CD4-positive, alpha-beta T cell (primary cell): Measurements from ENCODE around the gene LYST. TPM values are rescaled to one million over a fixed set of nuclear protein-coding genes. Genes with fewer than 3 reads are reported as not detected.
"Not testable (repeated sequence)": the region's sequence is repeated elsewhere in the genome, so short reads cannot be mapped to it uniquely, and the experiment has no call there.

ENCODE experiments used
- ATAC-seq: fragments of 200-7000 bp; cut with Tn5 transposase; one replicate; pipeline ENCODE4 v1.10.0; 2022; ENCODE audit warnings: mild to moderate bottlenecking; ENCODE audit not compliant: poor library complexity
- CTCF ChIA-PET: fragments of 350-600 bp; sonication (Branson Sonifier 250); formaldehyde crosslinking; loops from one replicate; lab custom pipeline; 2021; ENCODE audit warnings: antibody characterized with exemption, inconsistent platforms; lab: Charles Lee
- POLR2A ChIA-PET: fragments of 350-600 bp; sonication (Branson Sonifier 250); formaldehyde crosslinking; loops from one replicate; lab custom pipeline; 2021; ENCODE audit warnings: antibody characterized with exemption, inconsistent platforms; lab: Charles Lee
- DNase-seq, 14 experiments: peaks; one replicate each; pipeline ENCODE4 v3.0.0-alpha.2; 2013 to 2020; ENCODE audit warnings: mixed read lengths in 2 of 14
- H3K27ac ChIP-seq, 2 donors: one replicate each; pipeline versions ENCODE4 v1.5.1 to v1.7.0; 2013; ENCODE audit warnings: low read length in 2 of 2, low read depth in 1 of 2, mild to moderate bottlenecking in 1 of 2
- H3K27me3 ChIP-seq, 2 experiments: 1 replicate in 1 of 2; 2 replicates in 1 of 2; pipeline versions ENCODE4 v1.6.1 to v1.7.0; 2013; ENCODE audit warnings: low read length in 2 of 2, control low read depth in 1 of 2, mild to moderate bottlenecking in 1 of 2, moderate library complexity in 1 of 2; ENCODE audit not compliant: insufficient read depth in 2 of 2, control insufficient read depth in 1 of 2
- H3K36me3 ChIP-seq: one replicate; pipeline ENCODE4 v1.6.1; 2013; ENCODE audit warnings: low read length, control low read depth; ENCODE audit not compliant: insufficient read depth
- H3K4me1 ChIP-seq: one replicate; pipeline ENCODE4 v1.6.1; 2013; ENCODE audit warnings: low read length, control low read depth; ENCODE audit not compliant: insufficient read depth
- H3K4me3 ChIP-seq: one replicate; pipeline ENCODE4 v1.5.1; 2013; ENCODE audit warnings: mild to moderate bottlenecking, low read length, moderate library complexity
- H3K9me3 ChIP-seq, 2 experiments: 1 replicate in 1 of 2; 2 replicates in 1 of 2; pipeline versions ENCODE4 v1.6.1 to v1.7.0; 2013; ENCODE audit warnings: low read length in 2 of 2, mild to moderate bottlenecking in 2 of 2, control low read depth in 1 of 2, moderate library complexity in 1 of 2; ENCODE audit not compliant: control insufficient read depth in 1 of 2, insufficient read depth in 1 of 2
- H3K27ac Mint-ChIP-seq: one replicate; pipeline ENCODE4 v1.8.0; 2020; ENCODE audit warnings: mixed read lengths
- H3K27me3 Mint-ChIP-seq: one replicate; pipeline ENCODE4 v1.8.0; 2021; ENCODE audit warnings: mixed read lengths
- H3K36me3 Mint-ChIP-seq: one replicate; pipeline ENCODE4 v1.8.0; 2021; ENCODE audit warnings: low read depth, mixed read lengths
- H3K4me1 Mint-ChIP-seq: one replicate; pipeline ENCODE4 v1.8.0; 2021; ENCODE audit warnings: low read depth, mixed read lengths
- H3K4me3 Mint-ChIP-seq: one replicate; pipeline ENCODE4 v1.8.0; 2020; ENCODE audit warnings: mild to moderate bottlenecking, mixed read lengths
- H3K9me3 Mint-ChIP-seq: one replicate; pipeline ENCODE4 v1.8.0; 2020; ENCODE audit warnings: mixed read lengths
- intact Hi-C, 2 experiments: fragments of 100-400 bp; cut with DNase I in 1 of 2; cut with micrococcal nuclease in 1 of 2; formaldehyde crosslinking; loops; one replicate each; pipeline versions ENCODE4 v1.15.1 to v1.9.0; 2023 to 2025; cut with DNase I, micrococcal nuclease
- total RNA-seq, 174 experiments: library from RNA in 2 of 174; stranded (reverse) in 2 of 174; gene quantifications; one replicate each; pipeline ENCODE4 v1.2.3 and lab custom pipeline; 2021 to 2026
- TF ChIP-seq, protein P1 (sequence below): fragments of 200-600 bp; IDR thresholded peaks from one replicate; pipeline ENCODE4 v1.8.0; 2022; ENCODE audit warnings: antibody characterized with exemption, mild to moderate bottlenecking

Gene LYST
- total RNA-seq, 2 experiments from 2014 or later, result 24.9 to 26.8 TPM

- ChIA-PET CTCF (no interaction called here), POLR2A (no interaction called here)
- Mint-ChIP-seq H3K9me3 (no peaks in the 10 kb centered on the region), H3K36me3 (no peaks in the 10 kb centered on the region), H3K4me3 (no peak overlapping the region), H3K4me1 (no peaks in the 10 kb centered on the region), H3K27me3 (peaks cover 13% of the 10 kb centered on the region), H3K27ac (no peak overlapping the region)
- TF ChIP-seq, protein P1, sequence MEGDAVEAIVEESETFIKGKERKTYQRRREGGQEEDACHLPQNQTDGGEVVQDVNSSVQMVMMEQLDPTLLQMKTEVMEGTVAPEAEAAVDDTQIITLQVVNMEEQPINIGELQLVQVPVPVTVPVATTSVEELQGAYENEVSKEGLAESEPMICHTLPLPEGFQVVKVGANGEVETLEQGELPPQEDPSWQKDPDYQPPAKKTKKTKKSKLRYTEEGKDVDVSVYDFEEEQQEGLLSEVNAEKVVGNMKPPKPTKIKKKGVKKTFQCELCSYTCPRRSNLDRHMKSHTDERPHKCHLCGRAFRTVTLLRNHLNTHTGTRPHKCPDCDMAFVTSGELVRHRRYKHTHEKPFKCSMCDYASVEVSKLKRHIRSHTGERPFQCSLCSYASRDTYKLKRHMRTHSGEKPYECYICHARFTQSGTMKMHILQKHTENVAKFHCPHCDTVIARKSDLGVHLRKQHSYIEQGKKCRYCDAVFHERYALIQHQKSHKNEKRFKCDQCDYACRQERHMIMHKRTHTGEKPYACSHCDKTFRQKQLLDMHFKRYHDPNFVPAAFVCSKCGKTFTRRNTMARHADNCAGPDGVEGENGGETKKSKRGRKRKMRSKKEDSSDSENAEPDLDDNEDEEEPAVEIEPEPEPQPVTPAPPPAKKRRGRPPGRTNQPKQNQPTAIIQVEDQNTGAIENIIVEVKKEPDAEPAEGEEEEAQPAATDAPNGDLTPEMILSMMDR, result no peak
- Histone ChIP-seq H3K4me3 (no peak overlapping the region), H3K27ac (no peak overlapping the region), H3K4me1 (no peaks in the 10 kb centered on the region), H3K27me3 (no peaks in the 10 kb centered on the region), H3K9me3 (no peaks in the 10 kb centered on the region), H3K36me3 (no peaks in the 10 kb centered on the region)
- no peak for ATAC-seq
- DNase-seq, result no peak
- intact Hi-C loops, result no loop called here
These were observed 241.4 kb downstream of the LYST start for GRCh38 chr1:235625340-235625739.

GRCh38 chr1:235624721-235625333, 241.9 kb downstream of the LYST start:
- Mint-ChIP-seq H3K27ac (no peak overlapping the region), H3K4me3 (no peak overlapping the region), H3K4me1 (no peaks in the 10 kb centered on the region), H3K36me3 (no peaks in the 10 kb centered on the region), H3K9me3 (no peaks in the 10 kb centered on the region), H3K27me3 (peaks cover 13% of the 10 kb centered on the region)
- Histone ChIP-seq H3K27ac (no peak overlapping the region), H3K4me3 (no peak overlapping the region), H3K9me3 (no peaks in the 10 kb centered on the region), H3K27me3 (no peaks in the 10 kb centered on the region), H3K4me1 (no peaks in the 10 kb centered on the region), H3K36me3 (no peaks in the 10 kb centered on the region)
- ChIA-PET CTCF (no interaction called here), POLR2A (no interaction called here)
- intact Hi-C loops, result no loop called here
- TF ChIP-seq, protein P1, result no peak
- DNase-seq (no peak), ATAC-seq (no peak)

DNA sequence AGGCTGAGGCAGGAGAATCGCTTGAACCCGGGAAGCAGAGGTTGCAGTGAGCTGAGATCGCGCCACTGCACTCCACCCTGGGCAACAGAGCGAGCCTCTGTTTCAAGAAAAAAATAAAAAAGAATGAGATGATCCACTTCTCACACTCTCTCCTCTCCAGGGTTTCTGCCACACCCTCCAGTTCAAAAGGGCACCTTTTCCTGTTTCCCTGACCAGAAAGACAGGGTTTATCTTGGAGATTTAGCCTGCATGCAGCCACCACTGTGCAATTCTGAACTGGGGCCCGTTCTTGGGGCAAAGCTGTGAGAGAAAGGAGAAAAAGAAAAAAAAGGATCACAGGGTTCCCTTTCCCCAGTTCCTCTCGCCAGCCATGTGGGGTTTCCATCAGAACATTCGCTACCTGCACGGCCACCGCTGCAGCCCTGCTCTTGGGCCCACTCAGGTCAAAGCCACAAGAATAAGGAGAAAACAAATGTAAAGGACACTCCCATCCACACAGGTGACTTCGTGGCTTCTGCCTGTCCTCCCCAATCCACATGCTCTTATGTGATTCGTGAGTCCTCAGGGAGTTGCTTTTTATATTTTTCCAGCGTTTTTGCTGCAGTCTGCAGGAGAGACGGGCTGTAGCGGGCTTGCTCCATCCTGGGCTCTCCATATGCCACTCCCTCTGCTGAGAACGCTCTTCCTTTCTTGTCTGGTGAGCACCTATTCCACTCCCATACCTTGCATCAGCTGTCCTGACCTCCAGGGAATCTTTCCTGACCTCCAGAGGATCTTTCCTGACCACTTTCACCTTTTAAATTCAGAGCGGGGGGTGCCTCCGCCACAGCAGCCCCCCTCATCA, 243.5 kb downstream of the LYST start:
- Histone ChIP-seq H3K9me3 (no peaks in the 10 kb centered on the region), H3K36me3 (no peaks in the 10 kb centered on the region), H3K27ac (no peak overlapping the region), H3K4me1 (no peaks in the 10 kb centered on the region), H3K4me3 (no peak overlapping the region), H3K27me3 (no peaks in the 10 kb centered on the region)
- no peak for ATAC-seq
- Mint-ChIP-seq H3K36me3 (no peaks in the 10 kb centered on the region), H3K27ac (no peak overlapping the region), H3K4me3 (no peak overlapping the region), H3K4me1 (no peaks in the 10 kb centered on the region), H3K9me3 (no peaks in the 10 kb centered on the region), H3K27me3 (peaks cover 13% of the 10 kb centered on the region)
- ChIA-PET POLR2A (no interaction called here), CTCF (no interaction called here)
- intact Hi-C loops, result no loop called here
- TF ChIP-seq, protein P1, result no peak
- no peak for DNase-seq

- H3K27ac ChIP-seq, H3K4me1 Mint-ChIP-seq, H3K27me3 ChIP-seq, POLR2A ChIA-PET, H3K4me1 ChIP-seq, H3K9me3 ChIP-seq, intact Hi-C loops, H3K9me3 Mint-ChIP-seq, H3K36me3 Mint-ChIP-seq, H3K36me3 ChIP-seq, ATAC-seq, H3K4me3 Mint-ChIP-seq, H3K27me3 Mint-ChIP-seq, H3K4me3 ChIP-seq, CTCF ChIA-PET, H3K27ac Mint-ChIP-seq, DNase-seq: not testable (repeated sequence)
These were observed 247.6 kb downstream of the LYST start for GRCh38 chr1:235619149-235619548.
